IMR-90 (cell line): ENCODE data around the gene CFAP300. TPM values are rescaled to one million over a fixed set of nuclear protein-coding genes. Genes with fewer than 3 reads are reported as not detected.

Experiments
- ATAC-seq: fragments of 200-7000 bp; cut with Tn5 transposase; 2 replicates; pipeline ENCODE4 v1.9.1; 2020; ENCODE audit warnings: low read depth, mild to moderate bottlenecking, moderate library complexity
- BruUV-seq: library from RNA; stranded (reverse); fragments of 400-500 nt; replicated peaks from 2 replicates; lab custom pipeline; 2021; lab: Mats Ljungman, UMichigan
- CTCF ChIA-PET: fragments of 300-600 bp; formaldehyde crosslinking; extraction: SDS; loops from one replicate; lab custom pipeline; 2021; ENCODE audit warnings: antibody characterized with exemption; lab: Yijun Ruan, JAX
- POLR2A ChIA-PET: fragments of 300-600 bp; sonication (Branson Sonifier 250); formaldehyde crosslinking; loops from one replicate; lab custom pipeline; 2022; ENCODE audit warnings: antibody characterized with exemption; ENCODE audit not compliant: unreplicated experiment; lab: Charles Lee
- DNase-seq: peaks from one replicate; pipeline ENCODE4 v3.0.0; 2013
- H2AFZ ChIP-seq: replicated peaks from 2 replicates; pipeline ENCODE3; 2013; ENCODE audit warnings: low read length, mild to moderate bottlenecking; ENCODE audit not compliant: poor library complexity
- H2AK5ac ChIP-seq: 2 replicates; pipeline ENCODE4 v1.6.1; 2013; ENCODE audit warnings: low read depth, low read length, inconsistent platforms
- H2AK9ac ChIP-seq: replicated peaks from 2 replicates; pipeline ENCODE3; 2013; ENCODE audit warnings: mild to moderate bottlenecking, low read depth, low read length, moderate library complexity; ENCODE audit not compliant: poor library complexity
- H2BK120ac ChIP-seq: 2 replicates; pipeline ENCODE4 v1.6.1; 2013; ENCODE audit warnings: low read depth, low read length, inconsistent platforms
- H2BK15ac ChIP-seq: 3 replicates; pipeline ENCODE4 v1.6.1; 2013; ENCODE audit warnings: low read depth, low read length, inconsistent platforms
- H2BK20ac ChIP-seq: 2 replicates; pipeline ENCODE4 v1.6.1; 2013; ENCODE audit warnings: low read depth, mild to moderate bottlenecking, inconsistent platforms, low read length, moderate library complexity
- H2BK5ac ChIP-seq: 2 replicates; pipeline ENCODE4 v1.6.1; 2013; ENCODE audit warnings: mild to moderate bottlenecking, low read depth, low read length, inconsistent platforms; ENCODE audit not compliant: poor library complexity, severe bottlenecking
- H3K14ac ChIP-seq: replicated peaks from 2 replicates; pipeline ENCODE4 v1.6.1; 2013; ENCODE audit warnings: low read depth, low read length, inconsistent platforms
- H3K18ac ChIP-seq: 2 replicates; pipeline ENCODE4 v1.6.1; 2013; ENCODE audit warnings: low read depth, low read length, control low read depth
- H3K23ac ChIP-seq: 2 replicates; pipeline ENCODE4 v1.6.1; 2013; ENCODE audit warnings: low read depth, low read length, inconsistent platforms
- H3K27ac ChIP-seq: 2 replicates; pipeline ENCODE4 v1.5.1; 2013; ENCODE audit warnings: mild to moderate bottlenecking, control low read depth, low read length; ENCODE audit not compliant: insufficient read depth
- H3K27me3 ChIP-seq: 2 replicates; pipeline ENCODE4 v1.6.1; 2013; ENCODE audit warnings: low read length; ENCODE audit not compliant: control insufficient read depth, insufficient read depth
- H3K36me3 ChIP-seq: 2 replicates; pipeline ENCODE4 v1.6.1; 2013; ENCODE audit warnings: low read length, mixed read lengths; ENCODE audit not compliant: control insufficient read depth, insufficient read depth
- H3K4ac ChIP-seq: 2 replicates; pipeline ENCODE4 v1.6.1; 2013; ENCODE audit warnings: low read depth, low read length, inconsistent platforms
- H3K4me1 ChIP-seq: 2 replicates; pipeline ENCODE4 v1.6.1; 2013; ENCODE audit warnings: low read length, mixed read lengths; ENCODE audit not compliant: control insufficient read depth, insufficient read depth
- H3K4me2 ChIP-seq: 2 replicates; pipeline ENCODE4 v1.6.1; 2013; ENCODE audit warnings: low read depth, mild to moderate bottlenecking, control low read depth, low read length, moderate library complexity
- H3K4me3 ChIP-seq: 2 replicates; pipeline ENCODE4 v1.5.1; 2013; ENCODE audit warnings: low read depth, mild to moderate bottlenecking, control low read depth, low read length, moderate library complexity; ENCODE audit not compliant: insufficient read depth
- H3K56ac ChIP-seq: 2 replicates; pipeline ENCODE4 v1.6.1; 2013; ENCODE audit warnings: low read length, inconsistent platforms; ENCODE audit not compliant: insufficient read depth; ENCODE audit errors: extremely low read depth
- H3K79me1 ChIP-seq, 2 experiments: 2 replicates each; pipeline ENCODE4 v1.6.1; 2013; ENCODE audit warnings: low read length in 2 of 2, inconsistent platforms in 1 of 2, low read depth in 1 of 2
- H3K9ac ChIP-seq: 2 replicates; pipeline ENCODE4 v1.6.1; 2013; ENCODE audit warnings: low read depth, low read length, control low read depth
- H3K9me1 ChIP-seq: 2 replicates; pipeline ENCODE4 v1.6.1; 2013; ENCODE audit warnings: low read length, inconsistent platforms; ENCODE audit not compliant: insufficient read depth
- H3K9me3 ChIP-seq: 2 replicates; pipeline ENCODE4 v1.6.1; 2013; ENCODE audit warnings: low read length; ENCODE audit not compliant: control insufficient read depth, insufficient read depth
- H4K20me1 ChIP-seq: 2 replicates; pipeline ENCODE4 v1.6.1; 2013; ENCODE audit warnings: low read length, inconsistent platforms; ENCODE audit not compliant: insufficient read depth
- H4K5ac ChIP-seq: 2 replicates; pipeline ENCODE4 v1.6.1; 2013; ENCODE audit warnings: mild to moderate bottlenecking, low read depth, low read length, control low read depth
- H4K8ac ChIP-seq, 2 experiments: 2 replicates each; pipeline ENCODE4 v1.6.1; 2013; ENCODE audit warnings: low read depth in 2 of 2, low read length in 2 of 2, control low read depth in 1 of 2, inconsistent platforms in 1 of 2
- H4K91ac ChIP-seq: 2 replicates; pipeline ENCODE4 v1.6.1; 2013; ENCODE audit warnings: low read depth, low read length, inconsistent platforms; ENCODE audit not compliant: insufficient read depth
- BHLHE40 ChIP-seq: fragments of 150-350 bp; IDR thresholded peaks from 2 replicates; pipeline ENCODE4 v1.6.1; 2016; ENCODE audit warnings: mild to moderate bottlenecking, low read depth, low read length
- CEBPB ChIP-seq: IDR thresholded peaks from 2 replicates; pipeline ENCODE4 v1.6.1; 2012; ENCODE audit warnings: low read depth, low read length, improper control_type of control experiment
- CHD1 ChIP-seq: IDR thresholded peaks from 2 replicates; pipeline ENCODE4 v1.6.1; 2012; ENCODE audit warnings: low read depth, low read length, improper control_type of control experiment
- FOS ChIP-seq: fragments of 150-350 bp; IDR thresholded peaks from 2 replicates; pipeline ENCODE4 v1.6.1; 2016; ENCODE audit warnings: low read depth, low read length
- MAFK ChIP-seq: IDR thresholded peaks from 2 replicates; pipeline ENCODE4 v1.6.1; 2012; ENCODE audit warnings: low read depth, low read length, improper control_type of control experiment
- NFE2L2 ChIP-seq: fragments of 150-350 bp; IDR thresholded peaks from 2 replicates; pipeline ENCODE4 v1.6.1; 2016; ENCODE audit warnings: low read depth, mild to moderate bottlenecking, low read length
- RAD21 ChIP-seq: IDR thresholded peaks from 2 replicates; pipeline ENCODE4 v1.6.1; 2012; ENCODE audit warnings: low read length, improper control_type of control experiment
- RCOR1 ChIP-seq: IDR thresholded peaks from 2 replicates; pipeline ENCODE4 v1.6.1; 2012; ENCODE audit warnings: mild to moderate bottlenecking, low read length, improper control_type of control experiment; ENCODE audit not compliant: insufficient replicate concordance
- WGBS, 2 experiments: methylation state at CpG; one replicate each; pipeline versions ENCODE4 v1.1.5 to v1.1.7; 2013; ENCODE audit warnings: missing lambda C conversion rate in 2 of 2; ENCODE audit not compliant: insufficient read length in 1 of 2; ENCODE audit errors: extremely low coverage in 2 of 2; 5-methylcytosine and 5-hydroxymethylcytosine counted together
- dilution Hi-C: fragments of 300-500 bp; cut with HindIII; formaldehyde crosslinking; loops from one replicate; pipeline ENCODE4 v1.14.3; 2018; ENCODE audit warnings: low sequenced_read_pairs; ENCODE audit not compliant: unreplicated experiment
- in situ Hi-C: fragments of 300-500 bp; cut with MboI; formaldehyde crosslinking; loops from 3 replicates; pipeline ENCODE4 v1.14.3; 2019; ENCODE audit warnings: low sequenced_read_pairs, inconsistent platforms, mixed read lengths
- intact Hi-C: fragments of 100-400 bp; cut with micrococcal nuclease; formaldehyde crosslinking; loops from 2 replicates; pipeline ENCODE4 v1.10.0; 2022
- polyA plus RNA-seq, 3 experiments: library from polyadenylated mRNA; depleted of rRNA; stranded (reverse); fragments of >200 nt; gene quantifications; 2 replicates each; pipeline ENCODE4 v1.2.3, GENCODE V29; 2012; ENCODE audit warnings: low replicate concordance in 1 of 3
- total RNA-seq: library from RNA; depleted of rRNA; stranded (reverse); fragments of >200 nt; gene quantifications from 2 replicates; pipeline ENCODE4 v1.2.3, GENCODE V29; 2012
- TF ChIP-seq, protein P1 (sequence below): conservative IDR thresholded peaks from 2 replicates; pipeline ENCODE4 v1.5.1; 2012; ENCODE audit warnings: mild to moderate bottlenecking, low read depth, low read length, improper control_type of control experiment

The CFAP300 gene
- total and polyA plus RNA-seq, 2 of the 4 experiments (the other 2 are of a cell fraction): 0.90 to 1.8 TPM

GRCh38 chr11:102005306-102005705 is 41.9 kb upstream of the CFAP300 start:
- no peak for ATAC-seq
- H3K9me1 ChIP-seq: peaks cover 9% of the 10 kb centered on the region; the same call in 1 of the 2 replicates
- no peak overlapping the region for H3K4ac ChIP-seq
- WGBS, 2 experiments: no CpG with 5 or more reads among the region's 4 CpGs
- peaks cover 5% of the 10 kb centered on the region for H3K4me1 ChIP-seq
- H3K79me1 ChIP-seq: no peaks in the 10 kb centered on the region
- H3K9me3 ChIP-seq: no peaks in the 10 kb centered on the region
- H2AFZ ChIP-seq: no peak overlapping the region
- no peak overlapping the region for H2BK120ac ChIP-seq
- CTCF ChIA-PET: interaction anchor here (4.6 kb wide), 1 partner anchor 143 kb away, joined by 58 read pairs; no protein-coding TSS in a partner anchor
- H3K27ac ChIP-seq: no peak overlapping the region
- intact Hi-C loops (loop anchor here (5.0 kb wide), 3 partner anchors 88 to 573 kb away; partner anchors contain the start of genes ANGPTL5 and CEP126), in situ Hi-C loops (no loop called here), dilution Hi-C loops (no loop called here)
- DNase-seq: no peak
- no peak overlapping the region for H2BK15ac ChIP-seq
- H3K56ac ChIP-seq: no peak overlapping the region
- H3K18ac ChIP-seq: no peak overlapping the region
- no peak overlapping the region for H2BK5ac ChIP-seq
- POLR2A ChIA-PET: no interaction called here
- H3K4me2 ChIP-seq: no peak overlapping the region
- no peak overlapping the region for H3K4me3 ChIP-seq
- H2AK5ac ChIP-seq: no peak overlapping the region
- H3K9ac ChIP-seq: no peak overlapping the region
- no peak overlapping the region for H4K8ac ChIP-seq
- no TSS peak for BruUV-seq
- TF ChIP-seq NFE2L2 (no peak), CEBPB (no peak), FOS (no peak), BHLHE40 (no peak), RAD21 (no peak), MAFK (no peak), RCOR1 (no peak), CHD1 (no peak)
- TF ChIP-seq, protein P1, sequence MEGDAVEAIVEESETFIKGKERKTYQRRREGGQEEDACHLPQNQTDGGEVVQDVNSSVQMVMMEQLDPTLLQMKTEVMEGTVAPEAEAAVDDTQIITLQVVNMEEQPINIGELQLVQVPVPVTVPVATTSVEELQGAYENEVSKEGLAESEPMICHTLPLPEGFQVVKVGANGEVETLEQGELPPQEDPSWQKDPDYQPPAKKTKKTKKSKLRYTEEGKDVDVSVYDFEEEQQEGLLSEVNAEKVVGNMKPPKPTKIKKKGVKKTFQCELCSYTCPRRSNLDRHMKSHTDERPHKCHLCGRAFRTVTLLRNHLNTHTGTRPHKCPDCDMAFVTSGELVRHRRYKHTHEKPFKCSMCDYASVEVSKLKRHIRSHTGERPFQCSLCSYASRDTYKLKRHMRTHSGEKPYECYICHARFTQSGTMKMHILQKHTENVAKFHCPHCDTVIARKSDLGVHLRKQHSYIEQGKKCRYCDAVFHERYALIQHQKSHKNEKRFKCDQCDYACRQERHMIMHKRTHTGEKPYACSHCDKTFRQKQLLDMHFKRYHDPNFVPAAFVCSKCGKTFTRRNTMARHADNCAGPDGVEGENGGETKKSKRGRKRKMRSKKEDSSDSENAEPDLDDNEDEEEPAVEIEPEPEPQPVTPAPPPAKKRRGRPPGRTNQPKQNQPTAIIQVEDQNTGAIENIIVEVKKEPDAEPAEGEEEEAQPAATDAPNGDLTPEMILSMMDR: no peak
- H4K20me1 ChIP-seq: no peaks in the 10 kb centered on the region
- H2BK20ac ChIP-seq: no peak overlapping the region
- no peak overlapping the region for H3K23ac ChIP-seq
- no peaks in the 10 kb centered on the region for H3K27me3 ChIP-seq
- H2AK9ac ChIP-seq: no peak overlapping the region
- H3K14ac ChIP-seq: no peak overlapping the region
- no peak overlapping the region for H4K91ac ChIP-seq
- H3K36me3 ChIP-seq: no peaks in the 10 kb centered on the region
- H4K5ac ChIP-seq: no peak overlapping the region
